NCI-H345 treated with DMSO at 0.1 percent for 48 hours (cell line): ENCODE measurements around the gene TMEM233.
A peak's percentile ranks its signal among the peaks of the same experiment; 100 is the strongest.
"Not testable (repeated sequence)": the region's sequence is repeated elsewhere in the genome, so short reads cannot be mapped to it uniquely, and the experiment has no call there.

Source experiments
- DNase-seq: peaks from one replicate; lab custom pipeline; 2025; ENCODE audit not compliant: unreplicated experiment; lab: John Stamatoyannopoulos, UW

The TMEM233 gene

GRCh38 chr12:119603767-119604166, 10.2 kb downstream of the TMEM233 start:
- DNase-seq, result no peak

- no peak for DNase-seq
These were observed 15.8 kb downstream of the TMEM233 start for GRCh38 chr12:119609358-119609757.

- peak; percentile 58 for DNase-seq
These were observed 19.9 kb downstream of the TMEM233 start for GRCh38 chr12:119613319-119613936.

GRCh38 chr12:119614705-119615104, 21.1 kb downstream of the TMEM233 start:
- DNase-seq, result no peak

- DNase-seq, result no peak
These were observed 22.2 kb downstream of the TMEM233 start for GRCh38 chr12:119615518-119616475.

GRCh38 chr12:119618328-119618896, 24.8 kb downstream of the TMEM233 start:
- not testable (repeated sequence) for DNase-seq

GRCh38 chr12:119620490-119620889, 26.9 kb downstream of the TMEM233 start:
- DNase-seq, result no peak

GRCh38 chr12:119621878-119622277, 28.3 kb downstream of the TMEM233 start:
- no peak for DNase-seq

- no peak for DNase-seq
These were observed 31.4 kb downstream of the TMEM233 start for GRCh38 chr12:119624966-119625365.

- no peak for DNase-seq
These were observed 33.6 kb downstream of the TMEM233 start for GRCh38 chr12:119627019-119627643.

- DNase-seq, result no peak
These were observed 34.1 kb downstream of the TMEM233 start for GRCh38 chr12:119627686-119628085.

- DNase-seq, result no peak
These were observed 36.7 kb downstream of the TMEM233 start for GRCh38 chr12:119630223-119630780.

GRCh38 chr12:119630962-119631550, 37.5 kb downstream of the TMEM233 start:
- no peak for DNase-seq

GRCh38 chr12:119631930-119632678, 38.5 kb downstream of the TMEM233 start:
- no peak for DNase-seq

- DNase-seq, result no peak
These were observed 41.2 kb downstream of the TMEM233 start for GRCh38 chr12:119634743-119635142.

GRCh38 chr12:119642986-119643385, 49.4 kb downstream of the TMEM233 start:
- no peak for DNase-seq

- no peak for DNase-seq
These were observed 51.4 kb downstream of the TMEM233 start for GRCh38 chr12:119644930-119645329.

GRCh38 chr12:119645535-119646059, 52.0 kb downstream of the TMEM233 start:
- no peak for DNase-seq

GRCh38 chr12:119649202-119649808, 55.7 kb downstream of the TMEM233 start:
- peak; percentile 11 for DNase-seq
